Upper lobe of left lung (tissue), 4 donors: ENCODE measurements around the gene NIM1K.

Experiments
- CTCF ChIP-seq, 6 experiments: fragments of 450-650 bp in 4 of 6; fragments of 200-600 bp in 2 of 6; sonication (generic) in 2 of 6; IDR thresholded peaks; one replicate each; pipeline ENCODE4 v1.5.1; 2016 to 2019; ENCODE audit warnings: antibody characterized with exemption in 6 of 6
- EP300 ChIP-seq, 4 donors: sonication (generic); formaldehyde crosslinking; IDR thresholded peaks; one replicate each; pipeline ENCODE4 v1.5.1; 2017; ENCODE audit warnings: antibody characterized with exemption in 4 of 4, control low read depth in 2 of 4
- POLR2A ChIP-seq, 4 donors: fragments of 450-650 bp; IDR thresholded peaks; one replicate each; pipeline ENCODE4 v1.5.1; 2016 to 2017; ENCODE audit warnings: antibody characterized with exemption in 4 of 4, mild to moderate bottlenecking in 2 of 4
- POLR2AphosphoS5 ChIP-seq, 2 donors: sonication (generic); formaldehyde crosslinking; IDR thresholded peaks; one replicate each; pipeline ENCODE4 v1.5.1; 2017; ENCODE audit warnings: antibody characterized with exemption in 2 of 2

- TF ChIP-seq POLR2A (IDR thresholded peaks at IDR 0.05) = no peak
- no peak for TF ChIP-seq CTCF (IDR thresholded peaks at IDR 0.05)
- TF ChIP-seq POLR2AphosphoS5 (IDR thresholded peaks at IDR 0.05) = no peak
- no peak for TF ChIP-seq EP300 (IDR thresholded peaks at IDR 0.05)
Measured at GRCh38 chr5:43312076-43312661, 120.1 kb downstream of the NIM1K start.
